H1 (cell line): ENCODE measurements around the gene LCLAT1.

Source experiments
- ATF2 ChIP-seq: IDR thresholded peaks from 2 replicates; pipeline ENCODE4 v1.6.1; 2012; ENCODE audit warnings: low read length, inconsistent platforms
- CEBPB ChIP-seq: IDR thresholded peaks from 2 replicates; pipeline ENCODE4 v1.6.1; 2012; ENCODE audit warnings: low read depth, low read length
- CHD1 ChIP-seq: IDR thresholded peaks from 2 replicates; pipeline ENCODE4 v1.6.1; 2012; ENCODE audit warnings: low read depth, low read length, improper control_type of control experiment
- CTCF ChIP-seq, 3 experiments: IDR thresholded peaks; 1 replicate in 2 of 3; 2 replicates in 1 of 3; pipeline versions ENCODE4 v1.5.1 to v1.6.1; 2011; ENCODE audit warnings: low read length in 3 of 3, mild to moderate bottlenecking in 3 of 3, inconsistent platforms in 2 of 3, low read depth in 1 of 3, moderate library complexity in 1 of 3; ENCODE audit not compliant: insufficient read depth in 1 of 3; ENCODE audit errors: control extremely low read depth in 1 of 3
- EGR1 ChIP-seq: IDR thresholded peaks from 2 replicates; pipeline ENCODE4 v1.6.1; 2011; ENCODE audit warnings: low read depth, low read length, borderline replicate concordance
- EP300 ChIP-seq, 2 experiments: IDR thresholded peaks; 1 replicate in 1 of 2; 2 replicates in 1 of 2; pipeline ENCODE4 v1.6.1; 2011 to 2012; ENCODE audit warnings: low read depth in 2 of 2, low read length in 2 of 2, mild to moderate bottlenecking in 2 of 2, borderline replicate concordance in 1 of 2, inconsistent platforms in 1 of 2, moderate library complexity in 1 of 2
- GABPA ChIP-seq: IDR thresholded peaks from 2 replicates; pipeline ENCODE4 v1.6.1; 2011; ENCODE audit warnings: mild to moderate bottlenecking, low read length, moderate library complexity, borderline replicate concordance; ENCODE audit not compliant: insufficient read depth
- PHF8 ChIP-seq: fragments of 200-600 bp; sonication (generic); conservative IDR thresholded peaks from 2 replicates; pipeline ENCODE4 v1.7.1; 2012; ENCODE audit warnings: low read depth, mild to moderate bottlenecking, inconsistent platforms, low read length, moderate library complexity
- POLR2A ChIP-seq, 2 experiments: IDR thresholded peaks; 1 replicate in 1 of 2; 2 replicates in 1 of 2; pipeline ENCODE4 v1.6.1; 2011; ENCODE audit warnings: low read depth in 2 of 2, low read length in 2 of 2, mild to moderate bottlenecking in 2 of 2; ENCODE audit errors: control extremely low read depth in 1 of 2
- POLR2AphosphoS5 ChIP-seq: IDR thresholded peaks from 2 replicates; pipeline ENCODE4 v1.6.1; 2011; ENCODE audit warnings: low read depth, low read length
- RFX5 ChIP-seq: IDR thresholded peaks from 2 replicates; pipeline ENCODE4 v1.6.1; 2011; ENCODE audit warnings: low read depth, low read length, improper control_type of control experiment, borderline replicate concordance
- SIN3A ChIP-seq, 2 experiments: IDR thresholded peaks in 1 of 2; conservative IDR thresholded peaks in 1 of 2; 2 replicates each; pipeline ENCODE4 v1.6.1; 2011 to 2012; ENCODE audit warnings: low read length in 2 of 2, improper control_type of control experiment in 1 of 2, low read depth in 1 of 2, mild to moderate bottlenecking in 1 of 2
- TAF1 ChIP-seq: IDR thresholded peaks from 2 replicates; pipeline ENCODE4 v1.6.1; 2011; ENCODE audit warnings: mild to moderate bottlenecking, low read depth, low read length
- TF ChIP-seq, protein P1 (sequence below): IDR thresholded peaks from 2 replicates; pipeline ENCODE4 v1.6.1; 2012; ENCODE audit warnings: inconsistent platforms

GRCh38 chr2:30665761-30666265 is 218.8 kb downstream of the LCLAT1 start:
- no peak for TF ChIP-seq ATF2
- no peak for TF ChIP-seq POLR2A (IDR thresholded peaks at IDR 0.05; ENCODE audit: control extremely low read depth in 1 of 2, low read depth in 2 of 2, low read length in 2 of 2)
- no peak for TF ChIP-seq SIN3A (conservative IDR thresholded peaks at IDR 0.05 in 1 of 2, IDR thresholded peaks at IDR 0.05 in 1 of 2; ENCODE audit: low read depth in 1 of 2, low read length in 2 of 2)
- TF ChIP-seq CTCF (IDR thresholded peaks at IDR 0.05; ENCODE audit: control extremely low read depth in 1 of 3, insufficient read depth in 1 of 3, low read depth in 1 of 3, low read length in 3 of 3), result no peak
- TF ChIP-seq RFX5, result no peak
- no peak for TF ChIP-seq EP300 (IDR thresholded peaks at IDR 0.05; ENCODE audit: borderline replicate concordance in 1 of 2, low read depth in 2 of 2, low read length in 2 of 2)
- TF ChIP-seq POLR2AphosphoS5, result no peak
- TF ChIP-seq PHF8, result no peak
- TF ChIP-seq EGR1, result no peak
- no peak for TF ChIP-seq CEBPB
- TF ChIP-seq, protein P1, sequence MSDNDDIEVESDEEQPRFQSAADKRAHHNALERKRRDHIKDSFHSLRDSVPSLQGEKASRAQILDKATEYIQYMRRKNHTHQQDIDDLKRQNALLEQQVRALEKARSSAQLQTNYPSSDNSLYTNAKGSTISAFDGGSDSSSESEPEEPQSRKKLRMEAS, result no peak
- TF ChIP-seq GABPA, result no peak
- TF ChIP-seq CHD1, result no peak
- no peak for TF ChIP-seq TAF1
